ENCODE data around the gene SNX11. TPM values are rescaled to one million over a fixed set of nuclear protein-coding genes. Genes with fewer than 3 reads are reported as not detected.

Gene SNX11
- total RNA-seq, 1 donor from 2014 or later: 17.4 TPM

- ATAC-seq: no peak
These were observed 7.4 kb upstream of the SNX11 start for GRCh38 chr17:48100160-48100559.

- ATAC-seq: peak; percentile 34
These were observed 7.0 kb upstream of the SNX11 start for GRCh38 chr17:48100591-48101011.

- ATAC-seq: peak; percentile 96
These were observed 6.4 kb upstream of the SNX11 start, which contains the start of gene CBX1 for GRCh38 chr17:48101012-48101720. Gene CBX1, minus strand, starts transcription at chr17:48101478. Its CDS starts 24,474 bp downstream, at chr17:48077004.

GRCh38 chr17:48102043-48102750 lies 5.4 kb upstream of the SNX11 start:
- ATAC-seq: no peak

GRCh38 chr17:48102798-48103715 lies 4.5 kb upstream of the SNX11 start:
- no peak for ATAC-seq

- ATAC-seq: no peak
These were observed 3.1 kb upstream of the SNX11 start for GRCh38 chr17:48104440-48104839.

- no peak for ATAC-seq
These were observed 797 bp upstream of the SNX11 start for GRCh38 chr17:48106802-48107136.

- no peak for ATAC-seq
These were observed 3.2 kb downstream of the SNX11 start for GRCh38 chr17:48110761-48111160.

GRCh38 chr17:48111937-48112241 lies 4.3 kb downstream of the SNX11 start:
- ATAC-seq: no peak

GRCh38 chr17:48113201-48113676 lies 5.7 kb downstream of the SNX11 start:
- no peak for ATAC-seq

GRCh38 chr17:48121923-48122664 lies 14.5 kb downstream of the SNX11 start:
- ATAC-seq: no peak

GRCh38 chr17:48122665-48123045 lies 15.1 kb downstream of the SNX11 start:
- ATAC-seq: no peak

- ATAC-seq: no peak
These were observed 15.5 kb downstream of the SNX11 start for GRCh38 chr17:48123111-48123510.

GRCh38 chr17:48123776-48124388 lies 16.3 kb downstream of the SNX11 start:
- ATAC-seq: no peak

- no peak for ATAC-seq
These were observed 18.4 kb downstream of the SNX11 start for GRCh38 chr17:48125829-48126531.

- ATAC-seq: no peak
These were observed 18.9 kb downstream of the SNX11 start for GRCh38 chr17:48126532-48126850.

GRCh38 chr17:48127371-48128051 lies 19.9 kb downstream of the SNX11 start:
- peak; percentile 96 for ATAC-seq

GRCh38 chr17:48128400-48128799 lies 20.8 kb downstream of the SNX11 start:
- no peak for ATAC-seq

GRCh38 chr17:48129981-48130380 lies 22.4 kb downstream of the SNX11 start:
- no peak for ATAC-seq

- peak; percentile 62 for ATAC-seq
These were observed 23.8 kb downstream of the SNX11 start for GRCh38 chr17:48131216-48131824.

Data from esophagus mucosa (tissue), 1 donor.